ENCODE results near the gene CD151.

Gene CD151

DNA sequence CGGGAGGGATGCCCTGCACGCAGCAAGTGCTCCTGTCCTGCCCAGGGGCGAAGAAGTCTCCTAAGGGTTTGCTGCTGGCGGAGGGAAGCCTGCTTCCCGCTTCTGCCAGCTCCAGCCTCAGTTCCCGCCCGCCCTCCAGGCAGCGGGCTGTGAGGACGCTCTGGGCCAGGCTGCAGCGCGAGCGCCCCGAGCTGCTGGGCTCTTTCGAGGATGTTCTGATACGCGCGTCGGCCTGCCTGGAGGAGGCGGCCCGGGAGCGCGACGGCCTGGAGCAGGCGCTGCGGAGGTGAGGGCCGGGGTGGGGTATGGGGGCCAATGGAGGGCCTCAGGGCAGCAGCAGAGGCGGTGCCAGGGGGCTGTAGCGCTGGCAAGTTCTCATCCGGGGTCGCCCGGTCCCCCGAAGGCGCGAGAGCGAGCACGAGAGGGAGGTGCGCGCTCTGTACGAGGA lies 2.9 kb upstream of the CD151 start:
- no peak for DNase-seq

- DNase-seq, result peak; percentile 71
Measured at GRCh38 chr11:830295-831117, 2.2 kb upstream of the CD151 start.

DNA sequence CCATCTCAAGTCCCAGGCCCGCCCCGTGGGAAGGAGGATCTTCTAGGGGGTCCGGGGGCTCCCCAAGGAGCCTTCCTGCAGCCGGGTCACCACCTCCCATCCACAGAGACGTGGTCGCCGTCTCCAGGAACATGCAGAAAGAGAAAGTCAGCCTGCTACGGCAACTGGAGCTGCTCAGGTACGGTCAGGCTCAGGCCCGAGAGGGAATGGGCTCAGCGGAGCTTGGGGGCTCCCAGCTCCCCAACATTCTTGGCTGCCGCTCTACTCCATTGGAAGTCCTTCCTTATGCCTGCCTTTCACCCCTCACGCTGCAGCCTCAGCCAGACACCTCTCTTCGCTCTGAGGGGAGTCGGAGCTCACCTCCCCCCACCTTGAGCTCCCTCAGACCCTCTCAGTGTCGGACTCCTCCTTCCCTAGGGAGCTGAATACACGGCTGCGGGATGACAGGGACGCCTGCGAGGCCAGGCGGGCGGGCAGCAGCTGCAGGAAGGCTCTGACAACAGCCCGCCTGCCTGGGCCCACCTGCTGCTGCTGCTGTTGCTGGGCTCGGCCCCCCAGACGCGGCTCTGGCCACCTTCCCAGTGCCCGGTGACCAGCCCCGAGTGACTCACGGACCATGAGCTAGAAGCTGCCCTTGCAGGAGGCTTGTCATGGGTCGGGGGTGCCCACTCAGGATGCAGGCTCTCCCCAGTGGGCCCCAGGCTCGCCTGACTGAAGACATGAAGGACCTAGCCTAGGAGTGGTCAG lies 1.5 kb upstream of the CD151 start:
- no peak for DNase-seq

- no peak for DNase-seq
Measured at GRCh38 chr11:831961-832528, 707 bp upstream of the CD151 start.

DNA sequence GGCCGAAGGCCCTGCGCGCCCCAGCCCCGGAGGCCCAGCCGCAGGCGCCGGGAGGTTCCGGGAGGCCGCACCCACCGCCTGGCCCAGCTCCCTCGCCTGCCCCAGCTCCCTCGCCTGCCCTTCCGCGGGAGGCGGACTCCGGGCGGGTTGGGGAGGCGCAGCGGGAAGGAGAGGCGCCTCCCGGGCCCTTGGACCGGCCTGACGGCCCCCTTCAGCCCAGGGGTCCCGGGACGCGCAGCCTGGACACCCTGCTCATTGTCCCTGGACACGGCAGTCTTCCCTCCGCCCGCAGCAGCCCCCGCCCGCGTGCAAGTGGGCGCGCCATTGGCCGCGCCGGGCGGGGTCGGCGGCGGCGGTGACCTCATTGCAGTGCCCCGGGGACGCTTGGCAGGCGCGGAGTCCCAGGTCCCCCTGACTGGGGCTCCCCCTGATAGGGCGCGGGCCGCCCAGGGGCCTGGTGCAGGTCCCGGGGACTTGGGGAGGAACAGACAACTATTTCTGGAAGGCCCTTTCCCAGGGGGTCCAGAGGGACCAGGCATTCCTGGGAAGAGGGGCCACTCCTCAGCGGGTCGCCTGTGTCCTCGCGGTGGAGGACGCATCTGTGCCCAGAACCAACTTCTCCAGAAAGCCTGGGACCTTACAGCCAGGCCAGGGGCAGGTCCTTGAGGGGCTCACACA lies 501 bp downstream of the CD151 start:
- DNase-seq, result peak; percentile 49

DNA sequence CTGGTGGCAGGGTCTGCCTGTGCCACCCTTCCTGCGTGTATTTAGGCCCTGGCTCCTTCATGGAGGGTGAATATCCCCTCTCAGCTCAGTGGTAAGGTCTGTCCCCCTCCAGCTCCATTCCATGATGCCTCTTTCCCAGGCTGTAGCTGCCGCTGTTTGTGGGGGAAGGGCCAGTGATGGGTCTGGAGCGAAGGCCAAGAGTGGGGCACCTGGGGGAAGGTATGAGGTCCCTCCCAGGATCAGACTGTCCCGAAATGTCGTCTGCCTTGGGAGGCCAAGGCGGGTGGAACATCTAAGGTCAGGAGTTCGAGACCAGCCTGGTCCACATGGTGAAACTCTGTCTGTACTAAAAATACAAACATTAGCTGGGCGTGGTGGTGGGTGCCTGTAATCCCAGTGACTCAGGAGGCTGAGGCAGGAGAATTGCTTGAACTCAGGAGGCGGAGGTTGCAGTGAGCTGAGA lies 1.1 kb downstream of the CD151 start:
- DNase-seq, result no peak

GRCh38 chr11:834371-835316 lies 1.9 kb downstream of the CD151 start:
- no peak for DNase-seq

GRCh38 chr11:836274-836673 lies 3.5 kb downstream of the CD151 start:
- DNase-seq, result no peak

- no peak for DNase-seq
Measured at GRCh38 chr11:836700-837099, 3.9 kb downstream of the CD151 start.

GRCh38 chr11:837189-837989 lies 4.6 kb downstream of the CD151 start:
- no peak for DNase-seq

- no peak for DNase-seq
Measured at GRCh38 chr11:837990-838307, 5.2 kb downstream of the CD151 start.

DNA sequence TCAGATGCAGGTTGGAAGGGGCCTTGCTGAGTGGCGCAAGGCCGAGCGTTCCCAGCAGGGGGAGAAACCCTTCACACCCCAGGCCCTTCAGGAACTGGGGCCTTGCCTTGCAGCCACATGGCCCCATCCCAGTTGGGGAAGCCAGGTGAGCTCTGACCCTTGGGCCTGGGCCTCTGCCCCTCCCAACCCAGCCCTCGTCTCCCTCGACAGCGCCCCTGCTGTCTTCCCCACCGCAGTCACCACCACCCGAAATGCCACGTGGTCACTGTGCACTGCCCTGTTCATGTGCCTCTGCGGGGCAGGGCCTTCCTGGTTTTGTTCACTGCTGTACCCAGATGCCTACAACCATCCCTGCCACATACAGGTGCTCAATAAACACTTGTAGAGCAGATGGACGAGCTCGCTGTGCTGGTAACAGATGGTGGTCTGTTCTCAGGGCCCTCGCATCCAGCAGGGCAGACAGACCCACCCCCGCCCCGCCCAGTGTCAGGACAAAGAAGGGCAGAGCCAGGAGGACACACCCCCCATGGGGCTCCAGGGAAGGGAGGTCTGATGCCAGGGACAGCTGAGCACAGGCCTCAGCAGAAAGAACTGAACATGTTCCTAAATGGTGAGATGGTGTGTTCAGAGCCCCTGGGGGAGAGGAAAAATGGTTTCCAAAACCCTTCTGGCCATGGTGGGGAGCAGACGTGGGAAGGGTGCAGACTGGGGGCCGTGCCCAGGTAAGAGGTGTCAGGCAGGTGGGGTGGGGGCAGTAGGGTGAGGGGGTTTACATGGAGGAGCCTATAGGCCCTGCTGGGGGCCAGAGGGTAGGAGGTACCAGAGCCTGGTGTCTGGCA lies 5.9 kb downstream of the CD151 start:
- no peak for DNase-seq

DNA sequence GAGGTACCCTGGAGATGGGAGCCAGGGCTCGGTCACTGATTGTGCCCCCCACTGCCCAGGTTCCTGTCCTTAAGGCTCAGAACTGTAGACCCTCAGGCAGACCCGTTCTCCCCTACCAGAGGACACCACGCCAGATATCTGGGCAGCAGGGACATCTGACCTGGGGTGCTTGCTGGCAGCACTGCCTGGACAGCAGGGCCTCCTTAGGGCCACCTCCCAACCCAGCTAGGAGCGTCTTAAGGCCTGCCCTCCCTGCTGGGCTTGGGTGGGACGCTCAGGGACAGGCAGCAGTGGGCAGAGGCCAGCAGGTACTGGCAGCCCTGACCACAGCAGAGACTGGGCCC lies 6.5 kb downstream of the CD151 start:
- DNase-seq, result no peak

DNA sequence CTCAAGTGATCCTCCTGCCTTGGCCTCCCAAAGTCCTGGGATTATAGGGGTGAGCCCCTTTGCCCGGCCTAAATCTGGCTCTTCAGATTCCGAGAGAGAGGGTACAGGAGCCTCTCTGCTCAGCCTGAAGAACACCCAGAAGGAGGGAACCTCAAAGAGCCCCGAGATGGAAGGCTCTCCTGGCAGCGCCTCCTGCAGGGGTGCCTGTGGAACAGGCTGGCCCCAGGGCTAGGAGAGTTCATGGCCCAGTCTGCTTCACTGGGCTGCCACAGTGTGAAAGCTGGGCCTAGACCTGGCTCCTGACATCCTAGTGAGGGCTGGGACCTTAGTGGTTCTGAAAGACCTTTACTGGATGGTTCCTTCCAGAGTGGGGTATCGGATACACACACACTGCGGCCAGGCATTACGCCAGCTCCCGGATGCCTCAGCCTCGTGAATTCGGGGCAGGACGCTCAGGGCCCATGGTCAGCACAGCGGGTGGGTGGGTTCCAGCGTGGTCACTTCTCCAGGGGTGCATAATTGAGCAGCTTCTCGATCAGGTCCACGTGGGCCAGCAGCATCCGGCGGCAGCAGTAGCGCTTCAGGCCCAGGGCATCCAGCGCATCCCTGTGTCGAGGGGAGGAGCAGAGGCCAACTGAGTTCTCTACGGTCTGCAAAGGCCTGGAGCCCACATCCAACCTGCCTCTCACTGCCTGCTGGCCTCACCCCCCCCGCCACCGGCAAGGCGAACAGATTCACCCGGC lies 7.3 kb downstream of the CD151 start:
- no peak for DNase-seq

- DNase-seq, result no peak
Measured at GRCh38 chr11:841981-842369, 9.2 kb downstream of the CD151 start.

GRCh38 chr11:842370-843002 lies 9.7 kb downstream of the CD151 start, which contains the start of the genes POLR2L and TSPAN4:
TSS of gene POLR2L (minus strand) at chr11:842529. CDS start at chr11:842508, 21 bp downstream.
TSS of gene TSPAN4 (plus strand) at chr11:842852. CDS start at chr11:850305, 7,453 bp downstream.
- DNase-seq, result peak; percentile 93

DNA sequence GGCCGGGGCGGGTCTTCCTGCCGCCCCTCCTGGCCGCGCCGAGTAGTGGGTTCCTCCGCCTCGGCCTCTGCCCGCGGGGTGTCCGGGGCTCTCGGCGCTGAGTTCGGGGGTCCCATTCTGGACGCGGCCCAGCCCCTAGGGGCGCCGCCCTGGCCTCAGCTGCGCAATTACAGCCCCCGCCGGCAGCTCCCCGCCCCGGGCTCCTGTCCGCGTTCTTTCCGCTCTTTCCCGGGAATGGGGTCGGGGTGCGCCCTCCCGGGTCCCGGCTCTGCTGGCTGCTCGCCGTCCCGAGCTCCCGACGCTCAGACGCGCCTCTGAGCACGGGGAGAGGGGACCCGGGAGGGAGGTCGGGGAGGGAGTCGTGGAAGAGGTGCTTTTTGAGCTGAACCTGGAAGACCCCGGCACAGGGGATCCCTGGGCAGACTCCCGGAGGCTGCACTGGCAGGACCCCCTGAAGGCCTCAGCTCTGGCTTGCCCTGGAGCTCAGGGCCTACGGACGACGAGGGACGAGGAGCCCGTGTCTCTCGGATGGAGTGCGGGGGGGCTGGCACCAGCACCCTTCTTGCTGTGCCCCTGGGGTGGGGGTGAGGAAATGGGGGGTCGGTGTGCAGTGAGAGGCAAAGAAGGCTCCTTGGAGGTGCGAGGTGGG lies 10.5 kb downstream of the CD151 start:
- DNase-seq, result no peak

Measured in activated CD4-positive, alpha-beta T cell treated with anti-CD3 and anti-CD28 coated beads for 48 hours (primary cell).